HepG2 (cell line): ENCODE results near the gene EXOC3L4. TPM values are rescaled to one million over a fixed set of nuclear protein-coding genes. Genes with fewer than 3 reads are reported as not detected.
A peak's percentile ranks its signal among the peaks of the same experiment; 100 is the strongest.

Source experiments
- ARNT2 ChIP-seq: sonication (generic); formaldehyde crosslinking; IDR thresholded peaks from 2 replicates; pipeline ENCODE4 v1.8.0; 2022; ENCODE audit warnings: mild to moderate bottlenecking, low read depth, missing genetic modification reagents, moderate library complexity
- ATAD3A ChIP-seq: sonication (generic); formaldehyde crosslinking; IDR thresholded peaks from 2 replicates; pipeline ENCODE4 v1.4.0; 2020; ENCODE audit warnings: missing genetic modification reagents
- CENPX ChIP-seq: sonication (generic); formaldehyde crosslinking; IDR thresholded peaks from 2 replicates; pipeline ENCODE4 v1.9.0; 2021; ENCODE audit warnings: mild to moderate bottlenecking, missing genetic modification reagents, moderate library complexity
- FOXP1 ChIP-seq, 2 experiments: fragments of 450-650 bp in 1 of 2; IDR thresholded peaks; 2 replicates each; pipeline ENCODE4 v1.6.1; 2017 to 2018; ENCODE audit warnings: antibody characterized with exemption in 1 of 2
- IKZF1 ChIP-seq: fragments of 450-650 bp; IDR thresholded peaks from 2 replicates; pipeline ENCODE4 v1.7.1; 2016
- KLF9 ChIP-seq: IDR thresholded peaks from 2 replicates; pipeline ENCODE4 v1.6.1; 2016; ENCODE audit warnings: low read depth
- MTF1 ChIP-seq: sonication (generic); formaldehyde crosslinking; IDR thresholded peaks from 2 replicates; pipeline ENCODE4 v1.5.0; 2020; ENCODE audit warnings: missing genetic modification reagents
- NKX3-1 ChIP-seq: sonication (generic); formaldehyde crosslinking; IDR thresholded peaks from 2 replicates; pipeline ENCODE4 v1.5.0; 2020; ENCODE audit warnings: missing genetic modification reagents
- POLR2AphosphoS2 ChIP-seq: IDR thresholded peaks from 2 replicates; pipeline ENCODE4 v1.6.1; 2011; ENCODE audit warnings: low read depth, low read length, improper control_type of control experiment
- SETDB1 ChIP-seq: sonication (generic); formaldehyde crosslinking; IDR thresholded peaks from 2 replicates; pipeline ENCODE4 v1.5.1; 2020; ENCODE audit warnings: missing genetic modification reagents, mild to moderate bottlenecking, borderline replicate concordance
- SNRNP70 ChIP-seq: fragments of 200-400 bp; formaldehyde crosslinking; IDR thresholded peaks from 2 replicates; pipeline ENCODE4 v1.6.1; 2017; ENCODE audit warnings: mild to moderate bottlenecking, low read depth, low read length, moderate library complexity
- STAG1 ChIP-seq: sonication (generic); formaldehyde crosslinking; IDR thresholded peaks from 2 replicates; pipeline ENCODE4 v1.4.0; 2020; ENCODE audit warnings: missing genetic modification reagents
- ZBTB20 ChIP-seq: sonication (generic); formaldehyde crosslinking; IDR thresholded peaks from 2 replicates; pipeline ENCODE4 v1.8.1; 2023; ENCODE audit warnings: missing genetic modification reagents, low read depth, mild to moderate bottlenecking, borderline replicate concordance
- ZFP1 ChIP-seq: IDR thresholded peaks from 2 replicates; pipeline ENCODE4 v1.6.1; 2016
- ZNF577 ChIP-seq: sonication (generic); formaldehyde crosslinking; IDR thresholded peaks from 2 replicates; pipeline ENCODE4 v1.4.0; 2020; ENCODE audit warnings: mild to moderate bottlenecking, low read depth, missing genetic modification reagents, borderline replicate concordance
- ZNF644 ChIP-seq: IDR thresholded peaks from 2 replicates; pipeline ENCODE4 v1.6.1; 2016; ENCODE audit warnings: low read depth
- ZNF672 ChIP-seq: sonication (generic); formaldehyde crosslinking; IDR thresholded peaks from 2 replicates; pipeline ENCODE4 v1.8.1; 2022; ENCODE audit warnings: missing genetic modification reagents
- ZNF709 ChIP-seq: sonication (generic); formaldehyde crosslinking; IDR thresholded peaks from 2 replicates; pipeline ENCODE4 v1.5.0; 2020; ENCODE audit warnings: mild to moderate bottlenecking, missing genetic modification reagents
- ZNF746 ChIP-seq: sonication (generic); formaldehyde crosslinking; IDR thresholded peaks from 2 replicates; pipeline ENCODE4 v1.8.0; 2022; ENCODE audit warnings: mild to moderate bottlenecking, missing genetic modification reagents
- ZSCAN31 ChIP-seq: sonication (generic); formaldehyde crosslinking; IDR thresholded peaks from 2 replicates; pipeline ENCODE4 v1.5.0; 2020; ENCODE audit warnings: low read depth, mild to moderate bottlenecking, missing genetic modification reagents
- polyA plus RNA-seq, 8 experiments: library from polyadenylated mRNA; depleted of rRNA in 3 of 8; stranded (reverse) in 7 of 8; unstranded in 1 of 8; fragments of >200 nt; fragmentation: Illumina TruSeq in 4 of 8; extraction: Trizol in 4 of 8; gene quantifications; 2 replicates each; pipeline versions ENCODE4 v1.2.1 to v1.2.3, GENCODE V29; 2011 to 2016; ENCODE audit warnings: low read depth in 4 of 8, missing spikeins in 1 of 8, mixed read lengths in 1 of 8; ENCODE audit not compliant: insufficient read depth in 1 of 8
- total RNA-seq, 5 experiments: library from RNA; depleted of rRNA; stranded (reverse); fragments of >200 nt; fragmentation: Illumina TruSeq; extraction: Trizol; gene quantifications; 2 replicates each; pipeline ENCODE4 v1.2.3, GENCODE V29; 2016; ENCODE audit warnings: low read depth in 1 of 5
- TF ChIP-seq, protein P1 (sequence below): sonication (generic); formaldehyde crosslinking; IDR thresholded peaks from 2 replicates; pipeline ENCODE4 v1.4.0; 2020; ENCODE audit warnings: missing genetic modification reagents
- TF ChIP-seq, protein P2 (sequence below): sonication (generic); formaldehyde crosslinking; IDR thresholded peaks from 2 replicates; pipeline ENCODE4 v1.4.0; 2020; ENCODE audit warnings: missing genetic modification reagents
- TF ChIP-seq, protein P3 (sequence below): IDR thresholded peaks from 2 replicates; pipeline ENCODE4 v1.6.1; 2012; ENCODE audit warnings: low read depth, low read length, improper control_type of control experiment
- TF ChIP-seq, protein P4 (sequence below): sonication (generic); formaldehyde crosslinking; IDR thresholded peaks from 2 replicates; pipeline ENCODE4 v1.5.0; 2020; ENCODE audit warnings: missing genetic modification reagents
- TF ChIP-seq, protein P5 (sequence below): sonication (generic); formaldehyde crosslinking; IDR thresholded peaks from 2 replicates; pipeline ENCODE4 v1.8.0; 2022; ENCODE audit warnings: missing genetic modification reagents, mild to moderate bottlenecking, borderline replicate concordance

EXOC3L4 gene
- total and polyA plus RNA-seq, 2 of the 13 experiments (the other 11 are each of a cell fraction or from before 2014, with no cell fraction given) = 11.8 to 27.0 TPM

DNA sequence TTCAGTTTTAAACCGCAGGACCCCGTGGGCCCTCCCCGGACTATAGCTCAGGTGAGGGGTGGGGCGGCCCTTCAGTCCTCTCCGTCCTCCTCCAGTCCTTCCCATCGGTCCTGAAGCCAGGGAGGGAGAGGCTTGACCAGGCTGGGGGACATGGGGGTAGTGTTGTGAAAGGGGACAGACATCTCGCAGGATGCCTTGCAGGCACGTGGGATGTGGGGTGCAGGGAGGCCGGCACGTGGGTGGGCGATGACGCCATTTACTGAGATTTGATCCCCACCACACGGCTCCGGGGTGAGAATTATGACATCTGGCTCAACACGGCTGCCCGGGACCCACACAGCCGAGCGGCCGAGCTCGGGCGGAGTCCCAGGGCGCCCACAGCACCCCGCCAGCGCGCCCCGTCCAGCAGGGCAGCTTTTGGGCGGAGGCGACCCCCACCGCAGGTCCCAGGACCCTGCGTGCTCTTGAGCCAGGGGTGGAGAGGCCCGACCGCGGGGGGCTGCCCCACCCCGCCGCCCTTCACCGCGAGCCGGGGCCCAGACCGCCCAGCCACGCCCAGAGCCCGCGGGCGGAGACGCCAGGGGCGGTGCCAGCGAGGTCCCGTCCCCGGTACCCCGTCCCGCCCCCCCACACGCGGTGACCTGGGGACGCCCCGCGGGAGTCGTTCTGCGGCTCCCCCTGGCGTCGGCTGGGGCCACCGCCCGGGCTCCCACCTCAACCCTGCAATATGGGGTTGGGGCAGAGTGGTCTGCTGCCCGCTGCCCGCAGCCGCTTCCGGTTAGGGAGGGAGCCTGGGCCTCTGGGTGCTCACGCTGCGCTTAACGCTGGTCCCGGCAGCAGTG lies 3.3 kb upstream of the EXOC3L4 start (continued):
- TF ChIP-seq, protein P1, sequence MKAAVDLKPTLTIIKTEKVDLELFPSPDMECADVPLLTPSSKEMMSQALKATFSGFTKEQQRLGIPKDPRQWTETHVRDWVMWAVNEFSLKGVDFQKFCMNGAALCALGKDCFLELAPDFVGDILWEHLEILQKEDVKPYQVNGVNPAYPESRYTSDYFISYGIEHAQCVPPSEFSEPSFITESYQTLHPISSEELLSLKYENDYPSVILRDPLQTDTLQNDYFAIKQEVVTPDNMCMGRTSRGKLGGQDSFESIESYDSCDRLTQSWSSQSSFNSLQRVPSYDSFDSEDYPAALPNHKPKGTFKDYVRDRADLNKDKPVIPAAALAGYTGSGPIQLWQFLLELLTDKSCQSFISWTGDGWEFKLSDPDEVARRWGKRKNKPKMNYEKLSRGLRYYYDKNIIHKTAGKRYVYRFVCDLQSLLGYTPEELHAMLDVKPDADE = no peak
- TF ChIP-seq SNRNP70 (no peak), ZBTB20 (CRISPR knock-in tag) (no peak), NKX3-1 (CRISPR knock-in tag) (no peak), IKZF1 (no peak), ARNT2 (CRISPR knock-in tag) (no peak), MTF1 (CRISPR knock-in tag) (no peak), ZNF746 (CRISPR knock-in tag) (no peak), ATAD3A (CRISPR knock-in tag) (no peak), FOXP1 (IDR thresholded peaks at IDR 0.05) (no peak), FOXP1 (CRISPR knock-in tag; IDR thresholded peaks at IDR 0.05) (no peak), STAG1 (CRISPR knock-in tag) (peak; percentile 30), ZNF577 (no peak), KLF9 (CRISPR knock-in tag) (no peak), POLR2AphosphoS2 (no peak), ZSCAN31 (CRISPR knock-in tag) (no peak), ZNF672 (CRISPR knock-in tag) (no peak), ZFP1 (no peak), SETDB1 (CRISPR knock-in tag) (no peak), ZNF709 (no peak), ZNF644 (CRISPR knock-in tag) (no peak), CENPX (no peak)
- TF ChIP-seq, protein P2, sequence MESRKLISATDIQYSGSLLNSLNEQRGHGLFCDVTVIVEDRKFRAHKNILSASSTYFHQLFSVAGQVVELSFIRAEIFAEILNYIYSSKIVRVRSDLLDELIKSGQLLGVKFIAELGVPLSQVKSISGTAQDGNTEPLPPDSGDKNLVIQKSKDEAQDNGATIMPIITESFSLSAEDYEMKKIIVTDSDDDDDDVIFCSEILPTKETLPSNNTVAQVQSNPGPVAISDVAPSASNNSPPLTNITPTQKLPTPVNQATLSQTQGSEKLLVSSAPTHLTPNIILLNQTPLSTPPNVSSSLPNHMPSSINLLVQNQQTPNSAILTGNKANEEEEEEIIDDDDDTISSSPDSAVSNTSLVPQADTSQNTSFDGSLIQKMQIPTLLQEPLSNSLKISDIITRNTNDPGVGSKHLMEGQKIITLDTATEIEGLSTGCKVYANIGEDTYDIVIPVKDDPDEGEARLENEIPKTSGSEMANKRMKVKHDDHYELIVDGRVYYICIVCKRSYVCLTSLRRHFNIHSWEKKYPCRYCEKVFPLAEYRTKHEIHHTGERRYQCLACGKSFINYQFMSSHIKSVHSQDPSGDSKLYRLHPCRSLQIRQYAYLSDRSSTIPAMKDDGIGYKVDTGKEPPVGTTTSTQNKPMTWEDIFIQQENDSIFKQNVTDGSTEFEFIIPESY = no peak
- TF ChIP-seq, protein P3, sequence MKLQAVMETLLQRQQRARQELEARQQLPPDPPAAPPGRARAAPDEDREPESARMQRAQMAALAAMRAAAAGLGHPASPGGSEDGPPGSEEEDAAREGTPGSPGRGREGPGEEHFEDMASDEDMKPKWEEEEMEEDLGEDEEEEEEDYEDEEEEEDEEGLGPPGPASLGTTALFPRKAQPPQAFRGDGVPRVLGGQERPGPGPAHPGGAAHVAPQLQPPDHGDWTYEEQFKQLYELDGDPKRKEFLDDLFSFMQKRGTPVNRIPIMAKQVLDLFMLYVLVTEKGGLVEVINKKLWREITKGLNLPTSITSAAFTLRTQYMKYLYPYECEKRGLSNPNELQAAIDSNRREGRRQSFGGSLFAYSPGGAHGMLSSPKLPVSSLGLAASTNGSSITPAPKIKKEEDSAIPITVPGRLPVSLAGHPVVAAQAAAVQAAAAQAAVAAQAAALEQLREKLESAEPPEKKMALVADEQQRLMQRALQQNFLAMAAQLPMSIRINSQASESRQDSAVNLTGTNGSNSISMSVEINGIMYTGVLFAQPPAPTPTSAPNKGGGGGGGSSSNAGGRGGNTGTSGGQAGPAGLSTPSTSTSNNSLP = no peak
- TF ChIP-seq, protein P4, sequence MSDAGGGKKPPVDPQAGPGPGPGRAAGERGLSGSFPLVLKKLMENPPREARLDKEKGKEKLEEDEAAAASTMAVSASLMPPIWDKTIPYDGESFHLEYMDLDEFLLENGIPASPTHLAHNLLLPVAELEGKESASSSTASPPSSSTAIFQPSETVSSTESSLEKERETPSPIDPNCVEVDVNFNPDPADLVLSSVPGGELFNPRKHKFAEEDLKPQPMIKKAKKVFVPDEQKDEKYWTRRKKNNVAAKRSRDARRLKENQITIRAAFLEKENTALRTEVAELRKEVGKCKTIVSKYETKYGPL (CRISPR knock-in tag) = no peak
- TF ChIP-seq, protein P5, sequence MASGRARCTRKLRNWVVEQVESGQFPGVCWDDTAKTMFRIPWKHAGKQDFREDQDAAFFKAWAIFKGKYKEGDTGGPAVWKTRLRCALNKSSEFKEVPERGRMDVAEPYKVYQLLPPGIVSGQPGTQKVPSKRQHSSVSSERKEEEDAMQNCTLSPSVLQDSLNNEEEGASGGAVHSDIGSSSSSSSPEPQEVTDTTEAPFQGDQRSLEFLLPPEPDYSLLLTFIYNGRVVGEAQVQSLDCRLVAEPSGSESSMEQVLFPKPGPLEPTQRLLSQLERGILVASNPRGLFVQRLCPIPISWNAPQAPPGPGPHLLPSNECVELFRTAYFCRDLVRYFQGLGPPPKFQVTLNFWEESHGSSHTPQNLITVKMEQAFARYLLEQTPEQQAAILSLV (CRISPR knock-in tag) = no peak
